HG03066 (cell line): ENCODE data around the gene F13B.
"Not testable (repeated sequence)": the region's sequence is repeated elsewhere in the genome, so short reads cannot be mapped to it uniquely, and the experiment has no call there.

Source experiments
- ATAC-seq: cut with Tn5 transposase; IDR thresholded peaks from one replicate; pipeline ENCODE4 v1.9.1; 2021; ENCODE audit warnings: low read depth; ENCODE audit not compliant: unreplicated experiment

F13B gene

DNA sequence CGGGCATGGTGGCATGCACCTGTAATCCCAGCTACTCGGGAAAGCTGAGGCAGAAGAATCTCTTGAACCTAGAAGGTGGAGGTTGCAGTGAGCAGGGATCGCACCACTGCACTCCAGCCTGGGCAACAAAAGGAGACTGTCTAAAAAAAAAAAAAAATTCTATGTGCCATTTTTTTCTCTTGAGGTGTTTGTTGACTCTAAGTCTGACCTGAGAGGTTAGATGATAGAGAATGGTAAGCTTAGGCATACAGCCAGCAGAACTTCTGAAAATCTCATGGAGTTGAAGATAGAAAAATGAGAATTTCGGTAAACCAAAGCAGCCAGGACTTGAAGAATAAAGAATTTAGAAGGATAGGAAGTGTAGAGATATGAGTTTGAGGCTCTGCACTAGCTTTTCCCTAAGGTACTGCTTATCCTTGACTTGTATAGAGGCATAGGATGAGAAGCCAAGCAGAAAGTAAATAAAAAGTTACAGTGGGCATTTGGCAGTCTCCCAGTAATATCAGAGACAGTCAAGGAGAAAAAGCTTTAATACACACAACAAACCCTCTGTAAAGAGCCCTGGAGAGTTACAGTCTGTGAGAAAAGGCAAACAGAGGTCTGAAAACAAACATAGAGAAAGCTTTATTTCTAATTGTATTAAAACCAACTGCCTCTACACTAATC, 24.3 kb downstream of the F13B start:
- no peak for ATAC-seq

DNA sequence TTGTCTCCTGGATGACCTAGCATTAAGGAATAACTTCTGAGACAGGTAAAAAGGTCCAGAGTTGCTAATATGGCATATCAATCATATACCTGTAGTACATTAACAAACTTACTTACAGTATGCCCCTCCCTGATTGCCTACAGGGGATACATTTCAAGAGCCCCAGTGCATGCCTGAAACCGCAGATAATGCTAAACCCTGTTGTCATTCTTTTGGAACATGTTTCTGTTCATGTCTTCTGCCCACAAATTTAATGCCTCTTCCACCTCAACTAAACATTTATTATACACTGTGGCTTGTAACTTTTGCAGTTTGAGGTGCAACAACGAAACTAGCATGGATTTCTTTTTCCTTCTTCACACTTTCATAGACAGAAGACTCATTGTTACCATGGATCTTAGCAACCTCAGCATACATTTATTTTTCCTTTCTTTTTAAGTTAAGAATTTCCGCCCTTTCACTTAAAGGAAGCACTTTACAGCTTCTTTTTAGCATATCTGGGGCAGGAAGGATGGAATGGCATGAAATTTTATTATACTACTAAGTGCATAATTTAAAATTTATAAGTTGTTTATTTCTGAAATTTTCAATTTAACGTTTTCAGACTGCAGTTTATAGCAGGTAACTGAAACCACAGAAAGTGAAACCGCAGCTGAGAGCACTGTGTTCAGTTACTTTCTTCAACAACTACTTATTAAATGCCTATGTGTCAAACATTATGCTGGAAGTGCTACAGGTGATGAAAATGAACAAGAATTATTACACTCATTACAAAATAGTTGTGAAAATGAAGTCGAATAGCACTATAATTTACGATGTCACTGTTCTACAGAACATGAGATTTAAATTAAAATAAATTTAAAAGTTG, 25.3 kb downstream of the F13B start:
- peak; percentile 75 for ATAC-seq

DNA sequence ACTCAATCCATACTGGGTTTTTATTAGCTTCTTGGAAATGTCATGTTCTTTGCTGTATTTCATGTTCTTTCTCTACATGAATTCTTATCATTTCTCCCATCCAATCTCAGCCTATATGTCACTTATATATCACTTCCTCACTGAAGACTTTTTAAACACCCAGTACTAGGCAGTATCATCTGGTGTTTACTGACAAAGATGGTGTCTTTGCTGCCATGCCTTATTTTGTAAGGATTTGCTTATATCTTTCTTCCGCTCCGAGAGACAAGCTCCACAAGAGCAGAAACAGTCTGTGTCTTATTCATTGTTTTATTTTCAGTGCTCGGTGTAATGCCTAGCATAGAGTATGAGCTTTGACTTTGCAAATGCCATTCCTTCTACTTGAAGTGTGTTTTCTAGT, 30.2 kb downstream of the F13B start:
- ATAC-seq = no peak

DNA sequence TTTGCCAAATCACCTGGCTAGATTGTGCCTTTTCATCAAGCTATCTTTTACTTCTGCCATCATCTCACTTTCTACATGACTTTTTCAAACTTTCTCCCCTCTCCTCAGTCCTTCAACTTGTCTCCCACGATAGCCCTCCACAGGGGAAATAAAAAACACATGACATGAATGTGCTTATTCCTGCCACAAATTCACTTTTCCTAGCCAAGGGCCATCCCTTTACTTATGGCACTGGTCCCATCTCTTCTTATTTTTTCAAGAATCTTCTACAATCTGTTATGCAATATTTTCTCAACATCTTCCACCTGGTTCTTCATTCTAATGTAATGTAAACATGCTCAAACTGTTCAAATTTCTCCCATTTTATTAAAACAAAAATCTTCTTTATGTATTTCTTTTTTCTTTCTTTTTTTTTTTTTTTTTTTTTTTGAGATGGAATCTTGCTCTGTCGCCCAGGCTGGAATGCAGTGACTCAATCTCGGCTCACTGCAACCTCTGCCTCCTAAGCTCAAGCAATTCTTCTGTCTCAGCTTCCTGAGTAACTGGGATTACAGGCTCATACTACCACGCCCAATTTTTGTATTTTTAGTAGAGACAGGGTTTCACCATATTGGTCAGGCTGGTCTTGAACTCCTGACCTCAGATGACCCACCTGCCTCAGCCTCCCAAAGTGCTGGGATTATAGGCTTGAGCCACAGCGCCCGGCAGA, 32.3 kb downstream of the F13B start:
- not testable (repeated sequence) for ATAC-seq

DNA sequence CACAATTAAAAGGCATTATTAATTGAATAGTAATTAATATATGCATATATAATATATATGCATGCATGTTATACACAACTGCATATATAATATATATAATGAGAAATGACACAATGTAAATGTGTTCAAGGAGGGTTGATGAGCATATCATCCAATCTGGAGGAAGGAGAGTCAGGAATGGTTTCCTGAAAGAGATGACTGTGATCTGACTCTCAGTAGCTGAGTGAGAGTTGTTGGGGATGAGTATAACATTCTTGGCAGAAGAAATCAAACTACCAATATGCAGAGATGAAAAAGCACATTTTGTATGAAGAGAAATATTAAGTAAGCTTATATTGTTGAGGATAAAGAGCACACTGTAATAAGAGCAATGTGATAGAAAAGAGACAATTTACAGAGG, 37.3 kb downstream of the F13B start:
- no peak for ATAC-seq

DNA sequence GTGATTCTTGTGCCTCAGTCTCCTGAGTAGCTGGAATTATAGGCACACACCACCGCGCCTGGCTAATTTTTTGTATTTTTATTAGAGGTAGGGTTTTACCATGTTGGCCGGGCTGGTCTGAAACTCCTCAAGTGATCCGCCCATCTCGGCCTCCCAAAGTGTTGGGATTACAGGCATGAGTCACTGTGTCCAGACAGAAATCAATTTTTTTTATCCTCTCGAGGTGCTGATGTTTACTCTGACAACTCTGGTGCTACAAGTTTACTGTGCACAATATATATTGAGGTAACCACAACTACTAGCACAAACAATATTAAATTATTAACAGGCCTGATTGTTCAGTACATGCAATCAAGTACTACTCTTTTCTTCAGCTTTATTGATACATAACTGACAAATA, 39.7 kb downstream of the F13B start:
- ATAC-seq = no peak

DNA sequence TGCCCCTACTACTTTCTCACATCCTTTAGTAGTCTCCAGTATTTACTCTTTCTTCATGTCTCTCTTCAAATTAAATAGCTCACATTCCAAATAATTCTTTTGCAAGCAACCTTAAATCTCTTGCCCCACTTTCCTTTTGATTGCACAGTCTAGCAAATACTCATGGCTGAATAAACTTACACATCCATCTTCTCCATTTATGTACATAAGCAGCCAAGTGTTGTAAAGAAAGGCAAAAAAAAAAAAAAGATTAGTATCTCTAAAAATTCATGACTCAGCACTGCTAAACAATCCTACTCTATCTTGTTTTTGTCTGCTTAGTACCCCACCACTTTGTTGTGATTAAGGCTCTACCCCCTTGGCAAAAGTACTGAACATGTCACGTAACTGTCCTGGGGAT, 42.6 kb downstream of the F13B start:
- no peak for ATAC-seq

DNA sequence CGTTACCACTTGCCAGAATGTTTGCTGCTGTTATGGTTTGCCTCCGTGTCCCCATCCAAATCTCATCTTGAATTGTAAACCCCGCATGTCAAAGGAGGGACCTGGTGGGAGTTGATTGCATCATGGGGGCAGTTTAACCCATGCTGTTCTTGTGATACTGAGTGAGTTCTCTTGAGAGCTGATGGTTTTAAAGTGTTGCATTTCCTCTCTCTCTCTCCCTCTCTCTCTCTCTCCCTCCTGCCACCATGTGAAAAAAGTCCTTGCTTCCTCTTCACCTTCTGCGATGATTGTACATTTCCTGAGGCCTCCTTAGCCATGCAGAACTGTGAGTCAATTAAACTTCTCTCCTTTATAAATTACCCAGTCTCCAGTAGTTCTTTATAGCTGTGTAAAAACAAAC, 45.3 kb downstream of the F13B start:
- ATAC-seq = no peak

DNA sequence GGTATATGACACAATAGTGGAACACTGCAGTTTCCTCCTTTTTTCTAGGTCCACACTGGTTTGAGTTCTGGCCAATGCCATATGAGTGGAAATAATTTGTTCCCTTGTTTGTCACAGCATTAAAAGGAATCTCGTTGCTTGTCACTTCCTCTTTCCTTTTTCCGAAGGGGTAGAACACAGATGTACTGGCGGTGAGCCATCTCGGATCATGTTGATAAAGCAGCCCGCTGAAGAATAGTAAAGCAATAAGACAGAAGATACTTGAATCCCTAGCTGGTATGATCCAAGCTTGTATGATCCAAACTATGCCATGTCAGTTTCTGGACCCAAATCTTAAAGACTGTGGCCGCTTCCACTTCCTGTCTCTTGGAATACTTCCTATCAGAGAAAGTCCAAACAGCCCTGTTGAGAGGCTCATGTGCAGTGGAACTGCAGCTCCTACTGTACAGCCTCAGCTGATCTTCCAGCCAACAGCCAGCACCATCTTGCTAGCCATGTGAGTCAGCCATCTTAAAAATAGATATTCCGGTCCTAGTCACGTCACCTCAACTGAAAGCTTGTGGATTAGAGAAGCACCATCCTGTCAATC, 49.4 kb downstream of the F13B start:
- ATAC-seq = no peak

DNA sequence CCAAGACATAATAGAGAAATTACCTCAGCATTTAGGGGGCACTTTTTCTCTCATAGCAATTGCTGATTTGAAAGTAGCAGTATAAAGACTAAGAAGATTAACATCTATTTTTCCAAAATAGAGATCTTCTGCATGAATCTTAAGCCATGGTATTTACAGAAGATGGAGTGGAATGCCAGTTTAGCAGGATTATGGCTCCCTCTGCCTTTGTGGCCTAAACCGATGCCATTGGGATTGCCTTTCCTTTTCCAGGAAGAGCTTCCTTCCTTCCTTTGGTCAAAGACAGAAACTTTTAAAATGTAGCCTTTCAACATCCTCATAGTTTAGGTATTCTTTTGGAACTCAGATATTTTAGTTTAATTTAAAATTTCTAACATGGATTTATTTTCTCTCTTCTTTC, 50.3 kb downstream of the F13B start:
- no peak for ATAC-seq

DNA sequence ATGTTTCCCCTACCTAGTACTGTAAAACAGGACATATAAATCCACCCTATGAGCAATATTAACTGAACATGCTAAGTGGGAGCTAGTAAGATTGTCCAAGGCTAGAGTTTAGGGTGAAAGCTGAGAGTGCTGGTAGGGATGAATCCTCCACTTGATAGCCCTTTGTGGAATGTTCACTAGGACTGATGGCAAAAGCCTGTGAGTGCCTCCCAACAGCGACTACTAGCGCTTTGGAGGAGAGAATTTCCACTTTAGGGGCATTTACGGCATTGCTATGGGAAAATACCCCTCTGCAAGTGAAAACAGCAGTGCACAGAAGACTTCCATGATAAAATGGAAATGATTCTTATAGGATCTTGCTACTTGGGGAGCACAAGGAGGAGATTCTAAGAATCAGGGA, 53.8 kb downstream of the F13B start:
- no peak for ATAC-seq

DNA sequence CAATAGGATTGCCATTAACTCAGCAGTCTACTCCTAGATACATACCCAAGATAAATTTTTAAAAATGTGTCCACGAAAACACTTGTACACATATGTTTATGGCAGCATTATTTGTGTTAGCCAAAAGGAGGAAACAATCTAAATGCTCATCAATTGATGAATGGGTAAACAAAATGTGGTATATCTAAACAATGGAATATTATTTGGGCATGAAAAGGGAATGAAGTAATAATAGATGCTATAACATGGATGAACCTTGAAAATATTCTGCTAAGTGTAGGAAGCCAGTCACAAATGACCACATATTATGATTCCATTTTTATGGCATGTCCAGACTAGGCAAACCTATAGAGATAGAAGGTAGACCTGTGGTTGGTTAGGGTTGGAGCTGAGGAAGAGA, 55.4 kb downstream of the F13B start:
- ATAC-seq = no peak

DNA sequence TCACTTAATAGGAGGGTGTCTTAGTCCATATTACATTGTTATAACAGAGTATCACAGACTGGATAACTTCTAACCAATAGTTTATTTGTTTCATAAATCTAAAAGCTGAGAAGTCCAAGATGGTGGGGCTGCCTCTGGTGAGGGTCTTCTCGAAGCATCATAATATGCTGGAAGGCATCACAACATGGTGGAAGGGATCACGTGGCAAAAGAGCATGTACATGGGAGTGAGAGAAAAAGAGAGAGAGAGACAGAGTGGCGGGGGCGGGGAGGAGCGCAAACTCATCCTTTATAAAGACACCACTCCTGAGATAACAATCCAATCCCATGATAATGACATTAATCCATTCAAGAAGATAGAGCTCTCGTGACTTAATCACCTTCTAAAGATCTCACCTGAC, 58.2 kb downstream of the F13B start:
- ATAC-seq = no peak

DNA sequence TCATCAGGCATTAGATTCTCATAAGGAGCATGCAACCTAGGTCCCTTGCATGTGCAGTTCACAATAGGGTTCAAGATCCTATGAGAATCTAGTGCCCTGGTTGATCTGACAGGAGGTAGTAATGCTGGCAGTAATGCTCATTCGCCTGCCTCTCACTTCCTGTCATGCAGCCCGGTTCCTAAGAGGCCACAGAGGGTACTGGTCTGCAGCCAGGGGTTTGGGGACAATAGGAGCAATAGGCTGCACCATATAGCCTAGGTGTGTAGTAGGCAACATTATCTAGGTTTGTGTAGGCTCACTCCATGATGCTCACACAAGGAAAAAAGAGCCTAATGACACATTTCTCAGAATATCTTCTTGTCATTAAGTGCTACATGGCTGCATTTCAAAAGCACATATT, 63.9 kb downstream of the F13B start:
- no peak for ATAC-seq

DNA sequence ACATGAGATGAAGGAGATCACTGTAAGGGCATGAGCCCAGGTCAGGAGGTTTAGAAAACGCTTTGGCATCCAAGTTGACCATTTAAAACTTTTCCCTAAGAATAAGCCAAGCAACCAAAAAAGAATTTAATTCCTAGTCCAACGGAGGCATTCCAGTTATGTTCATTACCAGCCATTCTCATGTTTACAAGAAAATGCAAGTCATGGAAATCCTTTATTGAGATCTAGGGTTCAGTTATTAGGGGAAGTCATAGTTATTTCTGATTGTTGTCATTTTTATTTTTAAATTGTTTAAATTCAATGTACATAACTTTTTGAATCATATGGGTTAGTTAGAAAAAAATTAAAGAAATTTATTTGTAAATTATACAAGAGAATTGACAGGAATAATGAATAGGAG, 65.2 kb downstream of the F13B start:
- ATAC-seq = no peak

DNA sequence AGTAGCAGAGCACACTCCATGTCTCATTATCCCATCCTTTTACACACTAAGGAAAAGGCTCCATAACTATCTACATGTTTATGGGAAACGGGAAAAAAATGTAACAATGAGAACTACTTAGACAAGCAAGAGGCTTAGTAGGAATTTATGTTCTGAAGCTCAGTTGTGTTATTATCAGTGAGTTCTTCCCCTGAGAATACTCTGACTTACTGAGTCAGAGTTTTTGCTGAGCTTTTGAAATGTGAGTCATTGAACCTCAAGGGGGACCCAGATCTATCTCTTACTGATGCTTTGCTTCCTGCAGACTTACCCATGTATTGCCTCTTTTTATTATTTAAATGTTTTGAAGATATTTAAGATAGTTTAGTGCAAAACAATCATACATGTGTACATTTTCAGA, 69.6 kb downstream of the F13B start:
- no peak for ATAC-seq

DNA sequence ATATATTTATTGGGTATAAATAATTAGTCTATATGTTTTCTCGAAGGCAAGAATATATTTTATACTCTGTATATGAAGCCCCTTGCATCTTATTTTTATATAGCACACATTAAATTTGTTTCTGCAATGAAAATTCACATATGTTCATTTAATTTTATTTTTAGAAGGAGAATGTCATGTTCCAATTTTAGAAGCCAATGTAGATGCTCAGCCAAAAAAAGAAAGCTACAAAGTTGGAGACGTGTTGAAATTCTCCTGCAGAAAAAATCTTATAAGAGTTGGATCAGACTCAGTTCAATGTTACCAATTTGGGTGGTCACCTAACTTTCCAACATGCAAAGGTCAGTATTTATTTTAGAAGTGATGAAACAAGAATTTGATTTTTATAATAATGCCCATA, 73.1 kb downstream of the F13B start:
- no peak for ATAC-seq

DNA sequence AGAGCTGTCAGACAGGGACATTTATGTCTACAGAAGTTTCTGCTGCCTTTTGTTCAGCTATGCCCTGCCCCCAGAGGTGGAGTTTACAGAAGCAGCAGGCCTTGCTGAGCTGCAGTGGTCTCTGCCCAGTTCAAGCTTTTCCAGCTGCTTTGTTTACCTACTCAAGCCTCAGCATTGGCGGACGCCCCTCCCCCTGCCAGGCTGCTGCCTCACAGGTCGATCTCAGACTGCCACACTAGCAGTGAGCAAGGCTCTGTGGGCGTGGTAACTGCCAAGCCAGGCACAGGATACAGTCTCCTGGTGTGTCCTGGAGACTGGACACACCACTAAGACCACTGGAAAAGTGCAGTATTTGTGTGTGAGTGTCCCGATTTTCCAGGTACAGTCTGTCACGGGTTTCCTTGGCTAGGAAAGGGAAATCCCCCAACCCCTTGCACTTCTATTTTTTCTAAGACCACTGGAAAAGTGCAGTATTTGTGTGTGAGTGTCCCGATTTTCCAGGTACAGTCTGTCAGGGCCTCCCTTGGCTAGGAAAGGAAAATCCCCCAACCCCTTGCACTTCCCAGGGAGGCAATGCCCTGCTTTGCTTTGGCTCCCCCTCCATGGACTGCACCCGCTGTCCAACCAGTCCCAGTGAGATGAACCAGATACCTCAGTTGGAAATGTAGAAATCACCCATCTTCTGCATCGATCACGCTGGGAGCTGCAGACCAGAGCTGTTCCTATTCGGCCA, 75.0 kb downstream of the F13B start:
- not testable (repeated sequence) for ATAC-seq
